HL-60/S4 (cell line): ENCODE measurements around the gene SLC6A18.
"Not testable (repeated sequence)": the region's sequence is repeated elsewhere in the genome, so short reads cannot be mapped to it uniquely, and the experiment has no call there.

Source experiments
- in situ Hi-C: fragments of 300-500 bp; cut with MboI; formaldehyde crosslinking; loops from 2 replicates; pipeline ENCODE4 v1.14.3; 2022; ENCODE audit warnings: low sequenced_read_pairs

Gene SLC6A18

DNA sequence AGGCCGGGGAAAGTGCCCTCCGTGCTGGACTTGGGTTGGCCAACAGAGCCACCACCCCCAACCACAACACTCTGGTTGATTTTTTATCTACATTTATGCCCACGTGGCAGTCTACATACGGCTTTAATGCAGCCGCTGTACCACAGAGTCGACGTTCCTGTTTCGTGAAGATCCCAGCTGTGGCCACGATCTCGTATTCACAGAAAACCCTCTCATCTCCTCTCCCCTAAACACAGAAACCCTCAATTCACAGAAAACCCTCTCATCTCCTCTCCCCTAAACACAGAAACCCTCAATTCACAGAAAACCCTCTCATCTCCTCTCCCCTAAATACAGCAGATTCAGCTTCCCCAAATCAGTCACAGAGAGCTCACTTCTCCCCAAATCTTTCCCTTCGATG is 3.8 kb downstream of the SLC6A18 start:
- in situ Hi-C loops, result not testable (repeated sequence)

DNA sequence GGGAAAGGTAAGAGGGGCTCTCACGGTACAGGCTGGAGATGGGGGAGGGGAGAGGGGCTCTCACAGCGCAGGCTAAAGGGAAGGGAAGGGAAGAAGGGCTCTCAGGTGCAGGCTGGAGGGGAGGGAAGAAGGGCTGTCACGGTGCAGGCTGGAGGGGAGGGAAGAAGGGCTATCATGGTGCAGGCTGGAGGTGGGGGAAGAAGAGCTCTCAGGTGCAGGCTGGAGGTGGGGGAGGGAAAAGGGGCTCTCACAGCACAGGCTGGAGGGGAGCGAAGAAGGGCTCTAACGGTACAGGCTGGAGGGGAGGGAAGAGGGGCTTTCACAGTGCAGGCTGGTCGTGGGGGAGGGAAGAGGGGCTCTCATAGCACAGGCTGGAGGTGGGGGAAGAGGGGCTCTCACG is 4.6 kb downstream of the SLC6A18 start:
- in situ Hi-C loops, result no loop called here

DNA sequence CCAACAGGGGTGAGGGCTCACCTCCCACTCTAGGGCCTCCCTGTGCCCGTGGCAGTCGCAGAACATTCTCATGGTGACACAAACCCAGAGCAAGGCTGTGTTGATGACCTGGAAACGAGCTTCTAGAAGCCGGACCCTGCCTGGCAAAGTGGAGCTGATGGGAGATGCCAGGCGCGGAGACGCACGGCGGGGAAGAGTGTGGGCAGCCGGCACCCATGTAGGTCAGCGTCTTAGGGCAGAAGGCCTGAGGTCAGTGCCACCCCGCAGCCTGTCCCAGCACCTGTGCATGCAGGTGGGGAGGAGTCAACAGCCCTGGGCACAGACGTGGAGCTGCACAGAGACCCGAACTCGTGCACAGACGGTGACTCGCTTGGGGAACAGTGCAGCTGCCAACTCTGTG is 5.4 kb downstream of the SLC6A18 start:
- in situ Hi-C loops, result no loop called here

DNA sequence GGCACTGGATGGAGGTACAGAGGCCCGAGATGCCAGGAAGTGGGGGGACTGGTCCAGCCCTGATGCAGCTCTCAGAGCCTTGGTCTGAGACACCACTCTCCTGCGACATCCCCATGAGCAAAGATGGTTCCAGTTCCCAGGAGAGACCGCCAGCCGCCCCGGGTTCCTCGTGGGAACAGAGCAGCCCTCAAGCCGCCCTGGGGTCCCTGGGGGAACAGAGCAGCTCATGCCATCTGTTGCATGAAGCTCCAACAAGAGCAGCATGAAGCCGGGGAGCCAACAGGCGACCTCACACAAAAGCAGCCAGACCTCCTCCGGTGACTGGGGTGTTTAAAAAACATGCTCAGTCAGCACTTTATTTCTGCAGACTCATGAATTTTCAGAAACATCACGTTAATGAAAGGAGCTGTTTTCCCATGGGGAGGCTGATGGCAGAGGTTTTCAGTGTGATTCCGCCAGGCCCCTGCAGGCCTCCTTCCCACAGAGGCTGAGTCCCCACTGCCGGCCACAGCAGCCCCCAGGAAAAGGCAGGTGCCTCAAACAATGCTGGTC is 6.2 kb downstream of the SLC6A18 start:
- in situ Hi-C loops, result no loop called here

DNA sequence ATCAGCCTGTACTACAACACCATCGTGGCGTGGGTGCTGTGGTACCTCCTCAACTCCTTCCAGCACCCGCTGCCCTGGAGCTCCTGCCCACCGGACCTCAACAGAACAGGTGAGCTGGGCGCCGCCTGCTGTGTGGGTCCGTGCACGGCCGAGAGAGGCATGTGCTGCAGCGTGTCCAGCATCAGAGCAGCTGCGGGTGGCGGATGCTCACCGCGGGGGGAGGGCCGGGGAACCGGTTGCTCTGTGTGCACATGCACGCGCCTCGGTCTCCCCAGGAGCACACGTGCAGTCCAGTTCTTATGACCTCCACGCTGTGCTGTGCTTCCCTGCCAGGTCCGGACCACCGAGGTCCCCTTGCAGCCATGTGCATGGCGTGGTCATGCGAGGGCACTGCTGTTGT is 7.6 kb downstream of the SLC6A18 start:
- in situ Hi-C loops, result no loop called here

DNA sequence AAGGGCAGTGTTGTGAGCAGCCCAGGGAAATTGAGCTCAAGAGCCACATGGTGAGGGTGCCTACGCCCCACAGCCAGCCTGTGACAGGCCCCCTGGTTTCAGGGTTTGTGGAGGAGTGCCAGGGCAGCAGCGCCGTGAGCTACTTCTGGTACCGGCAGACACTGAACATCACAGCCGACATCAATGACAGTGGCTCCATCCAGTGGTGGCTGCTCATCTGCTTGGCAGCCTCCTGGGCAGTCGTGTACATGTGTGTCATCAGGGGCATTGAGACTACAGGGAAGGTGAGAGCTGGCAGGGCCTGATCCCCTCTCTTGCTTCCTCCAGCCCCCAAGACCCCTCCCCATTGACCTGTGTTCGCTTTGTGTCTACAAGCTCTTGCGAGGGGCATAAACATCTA is 10.2 kb downstream of the SLC6A18 start:
- in situ Hi-C loops, result no loop called here

DNA sequence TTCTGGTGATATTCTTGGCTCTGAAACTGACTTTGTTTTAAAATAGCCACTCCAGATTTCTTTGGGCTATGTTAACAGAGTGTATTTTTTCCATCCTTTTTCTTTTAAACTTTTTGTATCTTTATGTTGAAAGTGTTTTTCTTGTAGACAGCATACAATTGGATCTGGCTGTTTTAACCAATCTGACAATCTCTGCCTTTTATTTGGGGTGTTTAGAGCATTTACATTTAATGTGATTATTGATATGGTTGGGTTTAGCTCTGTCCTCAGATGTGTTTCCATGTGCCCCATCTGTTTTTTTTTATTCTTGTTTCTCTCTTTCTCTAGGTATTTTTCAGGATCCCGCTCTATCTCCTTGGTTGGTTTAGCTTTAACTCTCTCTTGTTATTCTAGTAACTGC is 10.7 kb downstream of the SLC6A18 start:
- in situ Hi-C loops, result no loop called here

DNA sequence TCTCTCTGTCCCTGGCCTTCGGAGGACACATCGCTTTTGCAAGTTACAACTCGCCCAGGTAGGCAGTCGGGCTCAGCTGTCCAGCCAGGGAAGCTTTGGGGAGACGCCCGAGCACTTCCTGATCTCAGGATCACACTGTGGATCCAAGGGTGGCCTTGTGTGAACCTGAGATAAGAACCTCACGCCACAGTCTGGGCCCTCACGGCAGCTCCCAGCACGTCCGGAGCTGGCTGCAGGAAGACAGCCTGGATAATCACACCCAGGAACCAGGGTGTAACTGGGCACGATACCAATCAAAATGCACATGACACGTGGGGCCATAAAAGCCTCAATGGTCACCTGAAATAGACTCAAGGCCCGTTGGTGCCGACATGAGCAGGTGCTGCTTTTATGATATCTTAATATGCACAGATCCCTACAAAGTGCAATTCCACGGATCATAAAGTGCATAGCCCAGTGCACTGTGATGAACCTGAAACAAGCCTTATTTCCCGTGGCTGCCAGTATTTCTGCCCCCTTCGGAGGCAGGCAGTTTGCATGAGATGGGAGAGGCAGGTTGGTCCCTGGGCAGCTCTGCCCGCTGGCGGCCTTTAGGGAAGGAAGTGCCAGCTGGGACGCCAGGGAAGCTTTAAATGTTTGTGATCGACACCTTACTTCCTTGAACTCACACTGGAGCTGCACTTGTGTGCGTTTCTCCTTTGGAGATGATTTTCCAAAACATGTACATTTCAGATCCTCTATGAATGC is 14.5 kb downstream of the SLC6A18 start:
- in situ Hi-C loops, result no loop called here

DNA sequence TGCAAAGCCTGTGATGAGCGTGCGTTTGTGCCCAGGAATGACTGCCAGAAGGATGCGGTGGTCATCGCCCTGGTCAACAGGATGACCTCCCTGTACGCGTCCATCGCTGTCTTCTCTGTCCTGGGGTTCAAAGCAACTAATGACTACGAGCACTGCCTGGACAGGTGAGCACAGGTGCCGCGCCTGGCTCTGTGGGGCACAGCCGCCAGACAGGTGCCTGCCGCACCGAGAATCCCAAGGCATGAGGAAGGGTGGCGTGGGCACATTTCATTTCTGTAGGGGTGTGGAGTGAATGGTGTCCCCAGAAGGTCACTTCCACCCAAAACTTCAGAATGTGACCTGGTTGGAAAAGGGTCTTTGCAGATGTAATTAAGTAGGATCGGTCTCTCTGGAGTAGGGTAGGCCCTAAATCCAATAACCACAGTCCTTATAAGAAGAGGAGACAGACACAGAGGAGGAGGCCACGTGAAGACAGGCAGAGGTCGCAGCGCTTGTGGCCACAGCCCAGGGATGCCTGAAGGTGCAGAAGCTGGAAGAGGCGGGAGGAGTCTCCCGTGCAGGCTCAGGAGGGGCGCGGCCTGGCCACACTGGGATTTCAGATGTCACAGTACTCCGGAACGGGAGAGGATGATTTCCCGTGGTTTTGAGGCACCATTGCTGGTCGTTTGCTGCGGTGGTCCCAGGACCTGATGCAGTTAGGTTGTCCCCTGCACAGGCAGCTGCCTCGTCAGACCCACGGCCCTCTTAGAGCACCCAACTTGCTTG is 15.5 kb downstream of the SLC6A18 start:
- in situ Hi-C loops, result no loop called here

DNA sequence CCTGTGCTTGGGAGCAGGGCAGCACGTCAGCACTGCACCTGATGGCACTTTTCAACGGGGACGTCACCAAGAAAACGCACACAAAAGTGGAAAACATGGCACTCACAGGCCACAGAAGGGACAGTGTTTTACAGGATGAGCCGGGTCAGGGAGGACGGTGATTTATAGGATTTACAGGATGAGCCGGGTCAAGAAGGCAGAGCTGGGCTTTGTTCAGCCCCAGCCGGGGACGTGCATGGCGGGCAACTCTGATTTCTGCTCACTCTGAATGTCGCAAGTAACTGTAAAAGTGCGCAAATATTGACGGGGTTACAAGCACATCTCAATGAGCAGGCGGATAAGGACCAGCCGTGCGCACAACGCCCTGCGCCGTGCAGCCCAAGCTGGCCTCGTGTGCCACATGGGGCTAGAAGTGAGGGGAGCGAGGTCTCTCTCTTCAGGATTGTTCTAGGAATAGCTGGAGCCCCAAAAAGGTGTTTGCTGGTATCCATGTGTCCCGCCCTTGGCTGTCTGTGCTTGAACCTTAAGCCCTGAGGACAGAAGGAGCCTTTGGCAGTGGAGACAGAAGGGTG is 16.4 kb downstream of the SLC6A18 start:
- in situ Hi-C loops, result no loop called here

DNA sequence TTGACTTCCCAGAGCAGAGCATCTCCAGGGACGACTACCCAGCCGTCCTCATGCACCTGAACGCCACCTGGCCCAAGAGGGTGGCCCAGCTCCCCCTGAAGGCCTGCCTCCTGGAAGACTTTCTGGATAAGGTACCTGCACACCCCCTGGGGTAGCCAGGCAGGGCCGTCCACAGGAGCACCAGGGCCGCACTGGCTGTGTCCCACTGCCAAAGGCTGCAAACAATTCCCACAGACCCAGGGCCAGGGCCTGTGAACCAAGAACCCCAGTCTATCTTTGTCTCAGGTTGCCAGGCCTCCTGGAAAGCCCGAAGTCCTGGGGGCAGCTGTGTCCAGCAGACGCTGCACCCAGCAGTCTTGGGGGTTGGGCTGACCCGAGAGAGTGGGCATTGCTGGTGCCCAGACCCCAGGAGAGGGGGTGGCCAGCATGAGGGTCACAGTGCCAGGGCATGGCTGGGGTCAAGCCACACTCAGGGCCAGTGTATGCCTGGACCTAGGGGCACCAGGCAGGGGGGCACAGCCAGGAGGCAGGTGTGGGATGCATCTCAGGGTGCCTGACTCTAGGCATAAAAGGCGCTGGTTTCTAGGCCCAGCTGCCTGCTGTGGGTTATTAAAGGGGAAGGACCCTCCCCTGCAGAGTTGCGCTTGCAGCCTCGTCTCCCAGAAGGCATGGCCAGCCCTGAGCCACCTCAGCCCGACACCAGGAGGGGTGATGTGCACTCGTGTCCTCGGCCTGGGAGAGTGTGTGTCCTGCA is 17.7 kb downstream of the SLC6A18 start:
- in situ Hi-C loops, result no loop called here

DNA sequence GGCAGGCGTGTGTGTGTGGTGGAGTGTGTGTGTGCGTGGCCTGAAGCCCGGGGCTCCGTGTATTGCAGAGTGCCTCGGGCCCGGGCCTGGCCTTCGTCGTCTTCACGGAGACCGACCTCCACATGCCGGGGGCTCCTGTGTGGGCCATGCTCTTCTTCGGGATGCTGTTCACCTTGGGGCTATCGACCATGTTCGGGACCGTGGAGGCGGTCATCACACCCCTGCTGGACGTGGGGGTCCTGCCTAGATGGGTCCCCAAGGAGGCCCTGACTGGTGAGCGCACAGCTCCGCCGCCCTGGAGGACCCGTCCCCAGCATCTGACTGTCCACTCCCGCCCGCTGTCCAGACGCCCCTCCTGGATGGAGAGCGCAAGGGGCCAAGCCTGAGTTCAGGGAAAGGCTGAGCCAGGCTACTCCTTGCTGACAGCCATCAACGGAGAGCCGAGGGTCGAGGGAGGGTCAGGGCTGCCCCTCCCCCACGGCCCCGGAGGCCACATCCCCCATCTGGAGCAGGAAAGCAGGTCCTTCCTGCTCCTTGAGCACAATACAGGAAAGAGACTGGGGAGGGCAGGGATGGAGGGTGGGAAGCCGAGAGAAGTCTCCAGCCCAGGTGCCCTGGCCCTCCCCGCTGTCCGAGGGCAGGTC is 18.4 kb downstream of the SLC6A18 start:
- in situ Hi-C loops, result no loop called here

DNA sequence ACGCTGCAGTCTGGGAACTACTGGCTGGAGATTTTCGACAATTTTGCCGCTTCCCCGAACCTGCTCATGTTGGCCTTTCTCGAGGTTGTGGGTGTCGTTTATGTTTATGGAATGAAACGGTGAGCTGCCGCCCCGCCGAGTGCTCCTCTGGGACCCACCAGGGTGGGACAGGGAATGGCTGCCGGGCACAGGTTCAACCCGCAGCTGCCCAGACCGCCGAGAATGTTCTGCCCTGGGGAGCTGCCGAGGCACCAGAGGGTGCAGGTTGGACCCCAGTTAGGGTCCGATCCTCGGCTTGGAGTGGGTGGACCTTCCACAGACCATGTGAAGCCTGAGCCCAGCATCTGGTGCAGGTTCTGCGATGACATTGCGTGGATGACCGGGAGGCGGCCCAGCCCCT is 19.1 kb downstream of the SLC6A18 start:
- in situ Hi-C loops, result no loop called here

DNA sequence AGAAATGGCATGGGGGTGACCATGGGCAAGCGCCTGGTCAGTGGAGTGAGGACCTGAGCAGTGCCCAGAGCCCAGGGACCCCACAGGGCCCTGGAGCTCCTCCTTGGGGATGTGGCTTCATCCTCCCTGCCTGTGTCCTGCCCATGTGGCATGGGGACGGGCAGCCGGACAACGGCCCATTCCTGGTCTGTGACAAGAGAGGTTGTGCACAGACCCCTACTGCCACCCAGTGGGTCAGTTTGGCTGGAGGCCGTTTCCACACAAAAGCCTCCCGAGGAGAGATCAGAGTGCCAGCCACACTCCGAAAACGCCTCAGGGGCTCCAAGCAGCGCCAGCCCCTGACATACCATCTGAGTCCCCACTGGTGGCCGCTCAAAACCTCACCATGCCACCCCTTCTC is 19.8 kb downstream of the SLC6A18 start:
- in situ Hi-C loops, result no loop called here

DNA sequence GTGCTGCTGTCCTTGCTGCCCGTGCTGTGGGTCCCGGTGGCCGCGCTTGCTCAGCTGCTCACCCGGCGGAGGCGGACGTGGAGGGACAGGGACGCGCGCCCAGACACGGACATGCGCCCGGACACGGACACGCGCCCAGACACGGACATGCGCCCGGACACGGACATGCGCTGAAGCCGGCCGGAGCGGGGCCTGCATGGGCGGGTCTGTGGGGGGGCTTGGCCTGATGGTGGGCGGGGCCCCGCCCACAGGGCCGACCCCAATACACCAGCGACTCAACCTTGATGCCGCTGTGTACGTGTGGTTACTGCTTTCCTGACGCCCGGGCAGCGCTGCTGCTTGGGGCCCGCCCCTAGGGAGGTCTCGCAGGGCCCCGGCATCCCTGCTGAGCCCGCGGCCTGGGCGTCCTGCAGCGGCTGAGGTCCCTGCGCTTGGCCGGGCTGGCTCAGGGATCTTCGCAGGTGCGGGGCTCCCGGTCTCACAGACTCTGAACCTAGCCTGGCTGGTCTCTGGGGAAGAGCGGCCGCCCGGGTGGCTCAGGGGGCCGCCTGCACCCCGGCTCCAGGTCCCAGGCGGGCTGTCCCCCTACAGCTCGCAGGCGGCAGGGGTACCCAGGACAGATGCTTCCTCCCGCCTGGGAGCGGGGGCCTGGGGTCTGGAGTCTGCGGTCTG is 20.9 kb downstream of the SLC6A18 start:
- in situ Hi-C loops, result no loop called here

DNA sequence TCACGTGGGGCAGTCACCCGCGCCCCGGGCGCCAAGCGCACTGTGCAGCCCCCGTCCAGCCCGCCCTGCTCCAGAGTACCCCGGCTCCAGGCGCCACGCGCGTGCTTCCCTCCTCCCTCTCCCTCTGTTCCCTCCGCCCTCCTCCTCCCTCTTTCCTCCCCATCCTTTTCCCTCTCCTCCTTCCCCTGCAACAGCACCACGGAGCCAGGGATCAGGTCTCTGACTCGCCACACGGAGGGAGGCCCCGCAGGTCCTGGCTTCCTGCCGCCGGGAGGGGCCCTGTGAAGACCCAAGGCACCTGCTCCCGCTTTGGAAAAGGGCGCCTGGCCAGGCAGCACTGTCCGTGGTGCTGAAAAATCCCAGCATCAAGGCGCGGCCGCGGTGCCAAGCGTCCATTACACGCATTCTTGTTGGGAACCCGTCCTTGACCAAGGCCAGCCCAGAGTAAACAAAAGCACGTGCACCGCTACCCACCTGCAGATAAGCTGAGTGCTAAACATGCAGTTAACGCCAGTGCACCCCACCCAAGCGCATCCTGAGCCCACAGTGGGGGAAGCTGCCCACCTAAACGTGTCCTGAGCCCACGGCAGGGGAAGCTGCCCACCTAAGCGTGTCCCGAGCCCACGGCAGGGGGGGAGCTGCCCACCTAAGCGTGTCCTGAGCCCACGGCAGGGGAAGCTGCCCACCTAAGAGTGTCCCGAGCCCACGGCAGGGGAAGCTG is 21.7 kb downstream of the SLC6A18 start:
- in situ Hi-C loops, result no loop called here

DNA sequence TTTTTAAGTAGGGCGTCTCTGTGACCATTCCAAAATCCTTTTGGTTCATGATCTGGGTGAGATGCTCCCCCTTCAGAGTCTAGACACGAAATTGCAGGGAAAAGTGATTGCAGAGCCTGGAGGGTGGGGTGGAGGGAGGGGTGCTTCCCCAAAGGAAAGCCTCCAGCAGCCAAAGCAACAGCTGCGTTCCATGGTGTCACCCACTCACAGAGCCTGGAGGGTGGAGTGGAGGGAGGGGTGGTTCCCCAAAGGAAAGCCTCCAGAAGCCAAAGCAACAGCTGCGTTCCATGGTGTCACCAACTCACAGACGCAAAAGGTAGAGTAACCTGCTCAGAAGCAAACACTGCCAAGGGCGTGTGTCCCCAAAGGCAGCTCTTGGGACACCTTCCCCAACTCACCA is 22.6 kb downstream of the SLC6A18 start:
- in situ Hi-C loops, result no loop called here

DNA sequence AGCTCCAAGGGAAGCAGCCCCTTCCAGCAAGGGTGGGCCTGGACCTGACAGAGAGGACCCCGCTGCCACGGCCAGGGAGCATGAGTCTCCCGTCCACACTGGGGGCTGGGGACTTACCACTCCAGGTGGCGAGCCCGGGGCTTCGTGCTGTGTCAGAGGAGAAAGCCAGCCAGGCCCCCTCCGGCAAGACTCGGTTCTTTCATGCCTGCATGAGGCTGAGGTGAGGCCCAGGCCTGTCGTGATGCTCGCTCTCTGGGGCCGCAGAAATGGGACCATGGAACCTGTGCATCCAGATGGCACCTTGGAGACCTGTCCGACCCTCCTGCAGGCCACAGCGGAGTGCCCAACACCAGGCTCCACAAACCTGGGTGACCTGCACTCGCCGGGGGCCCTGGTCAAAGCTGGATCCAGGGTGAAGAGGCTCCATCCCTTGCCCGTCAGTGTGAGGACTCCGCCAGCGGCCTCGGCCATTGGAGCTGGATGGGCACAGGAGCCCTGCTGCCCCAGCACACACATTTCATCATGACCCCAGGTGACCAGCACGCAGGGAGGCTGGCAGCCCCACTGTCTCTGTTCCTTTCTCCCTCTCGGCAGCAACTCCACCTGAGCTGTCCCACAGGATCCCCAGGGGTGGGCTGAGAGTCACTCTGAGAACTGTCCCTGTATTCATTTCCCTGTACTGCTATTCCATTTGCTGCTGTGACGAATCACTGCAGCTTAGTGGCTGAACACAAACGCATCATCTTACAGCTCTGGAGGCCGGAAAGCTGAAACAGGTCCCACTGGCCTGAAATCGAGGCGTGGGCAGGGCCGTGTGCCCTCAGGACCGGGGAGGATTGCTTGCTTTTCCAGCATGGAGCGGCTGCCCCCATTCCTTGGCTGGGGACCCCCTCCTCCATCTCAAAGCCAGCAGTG is 24.4 kb downstream of the SLC6A18 start:
- in situ Hi-C loops, result no loop called here
